Activated T-helper 1 cell treated with anti-CD3 and anti-CD28 coated beads, Interleukin-12 subunit alpha, Interleukin-12 subunit beta, Interleukin-2, Interleukin-4 antibody, amounts not matched to agents 30 ng/mL and 10 ng/mL and 1 ng/mL, durations not matched to agents 14 hours and 24 hours and 36 hours (primary cell): ENCODE measurements around the gene SGO1. TPM values are rescaled to one million over a fixed set of nuclear protein-coding genes. Genes with fewer than 3 reads are reported as not detected.
A peak's percentile ranks its signal among the peaks of the same experiment; 100 is the strongest.

Experiments
- DNase-seq: peaks from one replicate; pipeline ENCODE4 v3.0.0; 2021; ENCODE audit warnings: low spot score
- H3K27ac Mint-ChIP-seq: one replicate; pipeline ENCODE4 v1.8.0; 2021; ENCODE audit warnings: mild to moderate bottlenecking, mixed read lengths
- H3K27me3 Mint-ChIP-seq: one replicate; pipeline ENCODE4 v1.8.0; 2022; ENCODE audit warnings: mild to moderate bottlenecking, moderate library complexity, mixed read lengths; ENCODE audit not compliant: insufficient read depth
- H3K36me3 Mint-ChIP-seq: one replicate; pipeline ENCODE4 v1.8.0; 2021; ENCODE audit warnings: low read depth, mixed read lengths
- H3K4me1 Mint-ChIP-seq: one replicate; pipeline ENCODE4 v1.8.0; 2021; ENCODE audit warnings: low read depth, mixed read lengths
- H3K4me3 Mint-ChIP-seq: one replicate; pipeline ENCODE4 v1.8.0; 2021; ENCODE audit warnings: mild to moderate bottlenecking, moderate library complexity, mixed read lengths
- H3K9me3 Mint-ChIP-seq: one replicate; pipeline ENCODE4 v1.8.0; 2021; ENCODE audit warnings: mixed read lengths
- intact Hi-C: fragments of 100-400 bp; cut with micrococcal nuclease; formaldehyde crosslinking; loops from one replicate; pipeline ENCODE4 v1.15.1; 2024
- total RNA-seq: library from RNA; stranded (reverse); gene quantifications from 2 replicates; pipeline ENCODE4 v1.2.3, GENCODE V29; 2022

Gene SGO1
- total RNA-seq, 1 donor from 2014 or later, result 17.8 TPM

DNA sequence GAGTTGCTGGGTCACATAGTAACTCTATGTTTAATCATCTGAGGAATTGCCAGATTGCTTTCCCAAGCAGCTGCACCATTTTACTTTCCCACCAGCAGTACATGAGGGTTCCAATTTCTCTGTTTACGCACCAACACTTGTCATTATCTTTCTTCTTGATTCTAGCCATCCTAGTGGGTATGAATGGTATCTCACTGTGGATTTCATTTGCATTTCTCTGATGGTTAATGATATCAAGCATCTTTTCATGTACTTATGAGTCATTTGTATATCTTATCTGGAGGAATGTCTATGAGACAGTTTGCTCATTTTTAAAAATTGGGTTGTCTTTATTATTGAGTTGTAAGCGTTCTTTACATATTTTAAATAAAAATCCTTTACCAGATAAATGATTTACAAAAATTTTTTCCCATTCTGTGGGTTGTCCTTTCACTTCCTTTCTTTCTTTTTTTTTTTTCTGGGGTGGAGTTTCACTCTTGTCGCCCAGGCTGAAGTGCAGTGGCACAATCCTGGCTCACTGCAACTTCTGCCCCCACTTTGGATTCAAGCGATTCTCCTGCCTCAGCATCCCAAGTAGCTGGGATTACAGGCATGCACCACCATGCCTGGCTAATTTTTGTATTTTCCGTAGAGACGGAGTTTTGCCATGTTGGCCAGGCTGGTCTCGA, 8.9 kb upstream of the SGO1 start:
- peaks cover 6% of the 10 kb centered on the region for H3K4me1 Mint-ChIP-seq
- H3K9me3 Mint-ChIP-seq, result no peaks in the 10 kb centered on the region
- H3K27me3 Mint-ChIP-seq, result peaks cover 2% of the 10 kb centered on the region
- no peak overlapping the region for H3K27ac Mint-ChIP-seq
- no peak overlapping the region for H3K4me3 Mint-ChIP-seq
- intact Hi-C loops, result no loop called here
- no peaks in the 10 kb centered on the region for H3K36me3 Mint-ChIP-seq
- DNase-seq, result no peak

DNA sequence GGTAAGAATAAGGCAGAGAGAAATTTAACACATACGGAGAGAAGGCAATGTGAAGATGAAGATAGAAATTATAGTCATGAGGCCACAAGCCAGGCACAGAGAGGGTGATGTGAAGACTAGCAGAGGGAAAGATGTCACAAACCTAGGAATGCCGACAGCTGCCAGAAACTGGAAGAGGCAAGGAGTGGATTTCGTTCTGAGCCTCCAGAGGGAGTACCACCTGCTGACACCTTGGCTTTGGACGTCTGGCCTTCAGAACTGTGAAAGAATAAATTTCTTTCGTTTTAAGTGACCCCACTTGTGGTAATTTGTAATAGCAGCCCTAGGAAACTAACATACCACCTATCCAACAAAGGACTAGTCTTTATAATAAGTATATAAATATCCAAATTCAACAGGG, 5.0 kb upstream of the SGO1 start:
- DNase-seq, result no peak
- peaks cover 2% of the 10 kb centered on the region for H3K27me3 Mint-ChIP-seq
- no peaks in the 10 kb centered on the region for H3K4me1 Mint-ChIP-seq
- H3K27ac Mint-ChIP-seq, result no peak overlapping the region
- intact Hi-C loops, result no loop called here
- H3K36me3 Mint-ChIP-seq, result no peaks in the 10 kb centered on the region
- H3K4me3 Mint-ChIP-seq, result no peak overlapping the region
- no peaks in the 10 kb centered on the region for H3K9me3 Mint-ChIP-seq

DNA sequence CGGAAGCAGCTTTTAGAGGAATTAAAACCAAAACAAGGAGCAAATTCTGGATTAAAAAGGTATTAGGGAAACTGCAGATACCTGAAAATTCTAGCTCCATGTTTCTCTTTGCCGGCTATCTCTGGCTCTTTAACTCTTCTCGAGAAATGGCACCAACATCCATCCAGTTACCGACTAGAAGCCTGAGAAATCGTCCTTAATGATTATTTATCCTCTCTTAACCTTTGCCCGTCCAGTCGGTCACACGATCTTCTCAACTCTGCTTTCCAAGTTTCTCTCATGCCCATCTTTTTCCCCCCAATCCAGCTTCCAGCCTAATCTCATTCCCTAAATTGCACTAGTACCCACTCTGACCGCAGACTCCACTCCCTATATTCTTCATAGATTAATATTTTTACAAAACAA, 596 bp upstream of the SGO1 start:
- no peak for DNase-seq
- Mint-ChIP-seq H3K4me3 (no peak overlapping the region), H3K9me3 (no peaks in the 10 kb centered on the region), H3K4me1 (no peaks in the 10 kb centered on the region), H3K27me3 (no peaks in the 10 kb centered on the region), H3K27ac (no peak overlapping the region), H3K36me3 (peaks cover 12% of the 10 kb centered on the region)
- intact Hi-C loops, result loop anchor here (1.0 to 10.0 kb wide), 7 partner anchors 82 to 1442 kb away; partner anchors contain the start of gene RAB5A

DNA sequence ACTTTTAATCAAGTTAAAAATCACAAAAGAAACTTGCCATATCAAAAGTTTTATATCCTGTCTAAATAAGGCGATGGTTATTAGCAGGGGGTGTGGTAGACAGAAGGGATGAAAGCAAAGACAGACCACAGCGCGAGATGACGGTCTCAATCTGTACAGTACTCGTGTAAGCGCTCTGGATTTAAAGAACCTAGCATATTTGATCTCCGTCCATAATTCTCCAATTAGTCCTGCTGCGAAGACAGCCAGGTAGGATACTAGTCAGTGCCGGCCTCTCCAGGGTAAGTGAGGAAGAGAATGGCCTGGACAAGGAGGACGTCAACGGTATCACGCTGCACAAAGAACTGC, 701 bp downstream of the SGO1 start:
- peak; percentile 11 for DNase-seq
- intact Hi-C loops, result loop anchor here (10.0 kb wide), 1 partner anchor 1441 kb away; no protein-coding TSS in a partner anchor
- Mint-ChIP-seq H3K27ac (no peak overlapping the region), H3K36me3 (peaks cover 16% of the 10 kb centered on the region), H3K4me3 (no peak overlapping the region), H3K27me3 (no peaks in the 10 kb centered on the region), H3K4me1 (peaks cover 3% of the 10 kb centered on the region), H3K9me3 (no peaks in the 10 kb centered on the region)

DNA sequence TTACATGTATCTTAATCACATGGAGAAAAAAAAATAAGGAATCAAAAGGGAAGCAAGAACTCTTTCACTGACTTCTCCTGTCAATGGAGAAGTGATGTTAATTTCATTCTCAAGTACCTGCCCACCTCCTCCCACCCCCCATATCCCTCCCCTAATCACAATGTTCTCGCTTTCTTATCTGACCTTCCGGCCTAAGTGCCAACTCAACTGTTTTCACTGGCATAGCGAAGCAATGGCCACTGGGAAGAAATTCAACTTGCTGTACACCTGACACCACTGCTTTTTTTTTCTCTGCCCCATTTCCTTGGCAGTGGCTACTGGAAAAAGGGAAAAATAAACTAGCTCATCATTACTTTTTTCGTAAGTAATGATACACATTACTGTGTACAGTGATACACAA, 3.8 kb downstream of the SGO1 start:
- Mint-ChIP-seq H3K27ac (no peak overlapping the region), H3K9me3 (no peaks in the 10 kb centered on the region), H3K27me3 (no peaks in the 10 kb centered on the region), H3K4me1 (peaks cover 19% of the 10 kb centered on the region), H3K4me3 (no peak overlapping the region), H3K36me3 (peaks cover 36% of the 10 kb centered on the region)
- intact Hi-C loops, result loop anchor here (10.0 kb wide), 1 partner anchor 1437 kb away; no protein-coding TSS in a partner anchor
- DNase-seq, result no peak

DNA sequence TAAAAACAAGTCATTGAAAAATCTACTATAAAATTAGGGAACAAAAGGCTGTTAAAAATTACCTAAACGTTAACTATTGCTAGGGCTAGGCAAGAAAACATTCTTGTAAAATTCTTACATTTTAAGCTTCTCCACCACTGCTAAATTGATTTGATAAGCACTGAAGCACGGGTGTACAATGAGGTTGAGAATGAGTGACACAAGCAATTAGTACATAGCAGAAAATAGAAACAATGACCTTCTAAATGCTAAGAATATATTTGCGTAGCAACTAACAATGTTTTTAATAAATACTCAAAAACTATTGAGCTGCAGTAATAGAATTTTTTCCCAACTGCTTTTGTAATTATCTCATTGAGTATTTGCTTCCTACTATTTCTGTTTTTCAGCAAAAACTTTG, 4.7 kb downstream of the SGO1 start:
- H3K36me3 Mint-ChIP-seq, result peaks cover 36% of the 10 kb centered on the region
- H3K4me3 Mint-ChIP-seq, result no peak overlapping the region
- H3K27me3 Mint-ChIP-seq, result no peaks in the 10 kb centered on the region
- no peak for DNase-seq
- H3K9me3 Mint-ChIP-seq, result no peaks in the 10 kb centered on the region
- H3K27ac Mint-ChIP-seq, result no peak overlapping the region
- peaks cover 19% of the 10 kb centered on the region for H3K4me1 Mint-ChIP-seq
- intact Hi-C loops, result loop anchor here (10.0 kb wide), 1 partner anchor 1436 kb away; no protein-coding TSS in a partner anchor

DNA sequence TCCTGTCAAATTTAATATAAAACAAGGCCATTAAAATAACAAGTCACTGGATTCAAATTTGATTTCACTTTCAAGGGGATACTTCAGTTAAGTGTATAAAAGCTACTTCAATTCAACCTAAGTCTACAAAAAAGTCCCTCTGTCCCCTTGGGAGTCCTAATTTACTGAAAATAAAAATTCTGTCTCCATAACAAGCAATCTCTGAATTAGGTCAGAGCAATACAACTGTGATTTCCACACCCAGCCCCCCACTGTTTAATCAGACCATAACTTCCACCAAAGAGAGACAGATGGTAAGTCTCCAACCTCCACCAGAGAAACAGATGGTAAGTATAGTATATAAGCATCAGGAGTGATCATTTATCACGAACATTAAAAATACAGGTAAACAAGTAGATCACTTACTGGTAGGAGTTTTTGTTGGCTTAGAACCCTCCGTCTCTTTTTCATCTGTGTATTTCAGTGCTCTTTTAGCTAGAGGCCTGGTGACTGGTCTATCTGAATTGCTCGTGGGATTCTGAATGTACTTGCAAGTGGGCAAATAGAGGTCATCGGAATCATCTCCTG, 12.1 kb downstream of the SGO1 start:
- H3K4me3 Mint-ChIP-seq, result no peak overlapping the region
- DNase-seq, result no peak
- H3K4me1 Mint-ChIP-seq, result peaks cover 26% of the 10 kb centered on the region
- H3K27ac Mint-ChIP-seq, result no peak overlapping the region
- H3K27me3 Mint-ChIP-seq, result no peaks in the 10 kb centered on the region
- no peaks in the 10 kb centered on the region for H3K9me3 Mint-ChIP-seq
- peaks cover 41% of the 10 kb centered on the region for H3K36me3 Mint-ChIP-seq
- intact Hi-C loops, result no loop called here

DNA sequence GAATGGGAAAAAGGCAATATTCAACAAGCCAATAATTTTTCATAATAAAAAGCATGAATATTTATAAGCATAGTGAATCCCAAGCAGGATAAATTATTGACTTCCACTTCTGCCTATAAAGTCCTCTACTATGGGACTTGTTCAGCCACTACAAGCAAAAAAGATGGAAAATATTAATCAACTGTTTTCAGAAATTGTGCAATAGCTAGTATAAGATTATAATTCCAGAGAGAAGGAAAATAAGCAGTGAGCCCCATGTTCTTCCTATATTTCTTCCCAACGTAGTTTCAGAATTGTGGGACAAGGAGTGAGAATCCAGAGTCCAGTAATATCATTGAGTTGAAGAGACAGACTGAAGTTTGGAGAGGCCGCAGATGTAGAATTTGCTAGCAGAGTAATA, 24.3 kb downstream of the SGO1 start:
- peaks cover 32% of the 10 kb centered on the region for H3K36me3 Mint-ChIP-seq
- intact Hi-C loops, result no loop called here

DNA sequence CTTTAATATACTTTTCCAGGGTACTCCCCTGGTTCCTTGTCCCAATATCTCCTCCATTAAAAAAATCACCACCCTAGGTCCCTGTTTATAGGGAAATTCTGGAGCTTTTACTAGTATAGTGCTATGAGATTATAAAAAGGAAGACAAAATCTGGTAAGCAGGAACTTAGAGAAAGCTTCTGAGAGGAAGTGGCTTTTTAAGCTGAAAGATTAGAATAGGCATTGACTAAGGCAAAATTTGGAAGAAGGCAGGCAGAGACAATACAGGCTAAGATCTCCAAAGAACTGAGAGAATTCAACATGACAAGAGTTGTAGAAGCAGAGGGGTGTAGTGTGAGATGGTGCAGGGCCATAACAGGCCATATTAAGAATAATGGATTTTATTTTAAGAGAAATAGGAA, 25.8 kb downstream of the SGO1 start:
- Mint-ChIP-seq H3K4me1 (peaks cover 24% of the 10 kb centered on the region), H3K36me3 (peaks cover 28% of the 10 kb centered on the region), H3K4me3 (no peak overlapping the region), H3K9me3 (no peaks in the 10 kb centered on the region), H3K27me3 (no peaks in the 10 kb centered on the region), H3K27ac (peak overlapping the region; percentile 70)
- intact Hi-C loops, result no loop called here
- no peak for DNase-seq

More for the DNA sequence above, 24.3 kb downstream of the SGO1 start:
- DNase-seq, result no peak
- Mint-ChIP-seq H3K9me3 (no peaks in the 10 kb centered on the region), H3K4me1 (peaks cover 31% of the 10 kb centered on the region), H3K27ac (no peak overlapping the region), H3K4me3 (no peak overlapping the region), H3K27me3 (no peaks in the 10 kb centered on the region)

DNA sequence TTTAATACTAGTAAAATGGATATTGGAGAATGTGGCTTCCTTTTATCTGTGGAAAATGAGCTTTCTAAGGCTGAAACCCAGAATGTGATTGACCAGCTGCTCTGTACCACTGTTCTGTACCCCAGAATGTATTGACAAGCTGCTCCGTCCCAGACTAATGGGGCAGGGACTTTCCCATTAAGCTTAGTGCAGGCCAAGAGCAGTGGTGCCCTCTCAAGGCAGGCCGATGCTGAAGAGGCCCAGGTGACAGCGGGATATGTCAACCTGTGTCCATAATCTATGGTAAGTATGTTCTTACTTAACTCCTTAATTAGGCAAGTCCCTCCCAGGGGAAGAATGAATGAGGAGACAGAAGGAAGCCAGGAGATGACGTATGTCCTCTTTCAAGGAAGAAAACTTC, 31.1 kb downstream of the SGO1 start:
- Mint-ChIP-seq H3K27ac (no peak overlapping the region), H3K4me3 (no peak overlapping the region), H3K4me1 (peaks cover 5% of the 10 kb centered on the region), H3K36me3 (peaks cover 41% of the 10 kb centered on the region), H3K9me3 (no peaks in the 10 kb centered on the region), H3K27me3 (no peaks in the 10 kb centered on the region)
- intact Hi-C loops, result no loop called here
- DNase-seq, result no peak

DNA sequence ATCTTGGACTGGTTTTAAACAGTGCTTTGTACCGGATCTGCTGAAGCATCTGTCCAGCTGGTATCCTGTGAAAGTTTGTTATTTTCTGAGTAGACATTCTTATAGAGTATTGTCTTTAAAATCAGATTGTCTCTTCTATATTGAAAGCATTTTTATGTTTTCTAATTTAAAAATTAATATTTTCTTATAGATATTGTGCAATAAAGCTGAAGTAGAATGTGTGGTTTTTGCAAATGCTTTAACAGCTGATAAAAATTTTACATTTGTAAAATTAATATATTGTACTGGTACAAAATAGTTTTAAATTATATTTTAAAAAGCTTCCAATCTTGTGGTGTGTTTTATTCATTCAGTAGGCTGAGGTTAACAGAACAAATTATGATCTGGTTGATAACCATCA, 31.9 kb downstream of the SGO1 start:
- no peak overlapping the region for H3K27ac Mint-ChIP-seq
- no peaks in the 10 kb centered on the region for H3K4me1 Mint-ChIP-seq
- H3K4me3 Mint-ChIP-seq, result no peak overlapping the region
- peaks cover 41% of the 10 kb centered on the region for H3K36me3 Mint-ChIP-seq
- intact Hi-C loops, result no loop called here
- H3K9me3 Mint-ChIP-seq, result no peaks in the 10 kb centered on the region
- H3K27me3 Mint-ChIP-seq, result no peaks in the 10 kb centered on the region
- DNase-seq, result no peak

DNA sequence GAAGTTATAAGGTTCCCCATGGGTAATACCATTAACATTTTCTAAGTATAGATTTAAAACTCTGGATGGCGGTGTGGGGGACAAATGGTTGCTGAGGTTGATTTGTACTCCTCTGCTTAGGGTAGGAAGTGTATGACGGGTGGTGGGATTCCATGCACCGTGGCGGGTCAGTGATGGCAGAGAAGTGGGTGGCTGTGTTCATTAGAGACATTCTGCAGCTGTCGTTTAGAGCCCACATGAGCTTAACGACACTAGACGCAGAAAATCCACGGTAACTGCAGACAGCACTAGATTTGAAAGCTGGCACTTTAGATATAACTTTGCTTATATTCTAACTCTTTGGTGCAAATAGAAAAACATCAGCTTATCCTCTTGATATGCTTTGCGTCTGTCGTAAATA, 37.5 kb downstream of the SGO1 start:
- Mint-ChIP-seq H3K4me3 (no peak overlapping the region), H3K27me3 (no peaks in the 10 kb centered on the region), H3K27ac (no peak overlapping the region), H3K9me3 (peaks cover 2% of the 10 kb centered on the region), H3K36me3 (peaks cover 48% of the 10 kb centered on the region), H3K4me1 (no peaks in the 10 kb centered on the region)
- intact Hi-C loops, result no loop called here
- no peak for DNase-seq

DNA sequence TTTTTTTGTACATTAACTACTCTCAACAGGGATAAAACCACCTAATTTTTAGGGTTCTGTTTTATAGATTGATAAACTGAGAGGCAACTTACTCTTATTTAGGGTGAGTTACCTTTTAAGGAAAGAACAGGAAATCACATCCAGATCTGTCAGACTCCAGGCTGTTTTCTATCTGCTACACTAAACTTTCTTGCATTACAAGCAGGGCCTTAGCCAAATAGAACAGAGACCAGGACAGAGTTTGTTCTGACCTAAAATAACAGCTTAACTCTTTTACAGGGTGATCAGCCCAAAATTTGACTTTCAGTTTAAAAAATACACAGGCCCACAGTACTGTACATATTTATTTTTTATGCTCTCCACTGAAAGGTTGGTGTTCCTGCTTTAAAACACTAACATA, 38.6 kb downstream of the SGO1 start:
- no peaks in the 10 kb centered on the region for H3K4me1 Mint-ChIP-seq
- no peak overlapping the region for H3K27ac Mint-ChIP-seq
- no peak overlapping the region for H3K4me3 Mint-ChIP-seq
- no peaks in the 10 kb centered on the region for H3K27me3 Mint-ChIP-seq
- intact Hi-C loops, result no loop called here
- H3K36me3 Mint-ChIP-seq, result peaks cover 57% of the 10 kb centered on the region
- H3K9me3 Mint-ChIP-seq, result peaks cover 4% of the 10 kb centered on the region
- DNase-seq, result no peak
